HepG2 (cell line): ENCODE data around the gene VTI1B. TPM values are rescaled to one million over a fixed set of nuclear protein-coding genes. Genes with fewer than 3 reads are reported as not detected.

Experiments
- AGO2 ChIP-seq: fragments of 200-400 bp; formaldehyde crosslinking; optimal IDR thresholded peaks from 2 replicates; pipeline ENCODE3; 2017; ENCODE audit warnings: mild to moderate bottlenecking, low read depth, low read length, moderate library complexity
- AHR ChIP-seq: IDR thresholded peaks from 2 replicates; pipeline ENCODE4 v1.6.1; 2018; ENCODE audit warnings: missing genetic modification reagents, missing compliant biosample characterization
- ARID2 ChIP-seq: sonication (generic); formaldehyde crosslinking; IDR thresholded peaks from 2 replicates; pipeline ENCODE4 v1.8.1; 2022; ENCODE audit warnings: mild to moderate bottlenecking, missing genetic modification reagents, borderline replicate concordance
- CAMTA2 ChIP-seq: sonication (generic); formaldehyde crosslinking; IDR thresholded peaks from 2 replicates; pipeline ENCODE4 v1.4.0; 2020; ENCODE audit warnings: mild to moderate bottlenecking, missing genetic modification reagents, borderline replicate concordance
- ISL2 ChIP-seq: sonication (generic); formaldehyde crosslinking; IDR thresholded peaks from 2 replicates; pipeline ENCODE4 v1.5.0; 2020; ENCODE audit warnings: missing genetic modification reagents
- MTERF4 ChIP-seq: sonication (generic); formaldehyde crosslinking; IDR thresholded peaks from 2 replicates; pipeline ENCODE4 v1.8.0; 2023; ENCODE audit warnings: mild to moderate bottlenecking, missing genetic modification reagents
- MXD4 ChIP-seq: IDR thresholded peaks from 2 replicates; pipeline ENCODE4 v1.6.1; 2016; ENCODE audit warnings: mild to moderate bottlenecking, missing biosample characterization, missing genetic modification reagents
- PHF21A ChIP-seq: sonication (generic); formaldehyde crosslinking; IDR thresholded peaks from 2 replicates; pipeline ENCODE4 v1.5.0; 2020; ENCODE audit warnings: mild to moderate bottlenecking, missing genetic modification reagents
- TCF7 ChIP-seq: sonication (generic); IDR thresholded peaks from 2 replicates; pipeline ENCODE4 v1.6.1; 2016; ENCODE audit warnings: antibody characterized with exemption, low read depth
- YEATS2 ChIP-seq: sonication (generic); formaldehyde crosslinking; IDR thresholded peaks from 2 replicates; pipeline ENCODE4 v1.4.0; 2020; ENCODE audit warnings: missing genetic modification reagents, borderline replicate concordance
- ZFP91 ChIP-seq: sonication (generic); formaldehyde crosslinking; IDR thresholded peaks from 2 replicates; pipeline ENCODE4 v1.9.0; 2022; ENCODE audit warnings: missing genetic modification reagents, mild to moderate bottlenecking, borderline replicate concordance
- ZNF232 ChIP-seq: sonication (generic); formaldehyde crosslinking; IDR thresholded peaks from 2 replicates; pipeline ENCODE4 v1.4.0; 2020; ENCODE audit warnings: missing genetic modification reagents, borderline replicate concordance
- ZNF34 ChIP-seq: sonication (generic); formaldehyde crosslinking; IDR thresholded peaks from 2 replicates; pipeline ENCODE4 v1.4.0; 2020; ENCODE audit warnings: mild to moderate bottlenecking, missing genetic modification reagents, borderline replicate concordance
- ZNF362 ChIP-seq: sonication (generic); formaldehyde crosslinking; IDR thresholded peaks from 2 replicates; pipeline ENCODE4 v1.4.0; 2020; ENCODE audit warnings: missing genetic modification reagents, mild to moderate bottlenecking, borderline replicate concordance
- ZNF547 ChIP-seq: sonication (generic); formaldehyde crosslinking; IDR thresholded peaks from 2 replicates; pipeline ENCODE4 v1.5.1; 2020; ENCODE audit warnings: mild to moderate bottlenecking, missing genetic modification reagents
- ZNF569 ChIP-seq: sonication (generic); formaldehyde crosslinking; IDR thresholded peaks from 2 replicates; pipeline ENCODE4 v1.5.0; 2020; ENCODE audit warnings: mild to moderate bottlenecking, missing genetic modification reagents, moderate library complexity, borderline replicate concordance
- ZNF607 ChIP-seq: sonication (generic); formaldehyde crosslinking; IDR thresholded peaks from 2 replicates; pipeline ENCODE4 v1.5.1; 2020; ENCODE audit warnings: missing genetic modification reagents, mild to moderate bottlenecking, borderline replicate concordance
- polyA plus RNA-seq, 8 experiments: library from polyadenylated mRNA; depleted of rRNA in 3 of 8; stranded (reverse) in 7 of 8; unstranded in 1 of 8; fragments of >200 nt; fragmentation: Illumina TruSeq in 4 of 8; extraction: Trizol in 4 of 8; gene quantifications; 2 replicates each; pipeline versions ENCODE4 v1.2.1 to v1.2.3, GENCODE V29; 2011 to 2016; ENCODE audit warnings: low read depth in 4 of 8, missing spikeins in 1 of 8, mixed read lengths in 1 of 8; ENCODE audit not compliant: insufficient read depth in 1 of 8
- total RNA-seq, 5 experiments: library from RNA; depleted of rRNA; stranded (reverse); fragments of >200 nt; fragmentation: Illumina TruSeq; extraction: Trizol; gene quantifications; 2 replicates each; pipeline ENCODE4 v1.2.3, GENCODE V29; 2016; ENCODE audit warnings: low read depth in 1 of 5
- TF ChIP-seq, protein P1 (sequence below): IDR thresholded peaks from 2 replicates; pipeline ENCODE4 v1.6.1; 2016; ENCODE audit warnings: low read depth, borderline replicate concordance
- TF ChIP-seq, protein P2 (sequence below): conservative IDR thresholded peaks from 2 replicates; pipeline ENCODE4 v1.6.1; 2018; ENCODE audit warnings: missing genetic modification reagents

VTI1B gene
- total and polyA plus RNA-seq, 2 of the 13 experiments (the other 11 are each of a cell fraction or from before 2014, with no cell fraction given) = 39.0 to 103 TPM

DNA sequence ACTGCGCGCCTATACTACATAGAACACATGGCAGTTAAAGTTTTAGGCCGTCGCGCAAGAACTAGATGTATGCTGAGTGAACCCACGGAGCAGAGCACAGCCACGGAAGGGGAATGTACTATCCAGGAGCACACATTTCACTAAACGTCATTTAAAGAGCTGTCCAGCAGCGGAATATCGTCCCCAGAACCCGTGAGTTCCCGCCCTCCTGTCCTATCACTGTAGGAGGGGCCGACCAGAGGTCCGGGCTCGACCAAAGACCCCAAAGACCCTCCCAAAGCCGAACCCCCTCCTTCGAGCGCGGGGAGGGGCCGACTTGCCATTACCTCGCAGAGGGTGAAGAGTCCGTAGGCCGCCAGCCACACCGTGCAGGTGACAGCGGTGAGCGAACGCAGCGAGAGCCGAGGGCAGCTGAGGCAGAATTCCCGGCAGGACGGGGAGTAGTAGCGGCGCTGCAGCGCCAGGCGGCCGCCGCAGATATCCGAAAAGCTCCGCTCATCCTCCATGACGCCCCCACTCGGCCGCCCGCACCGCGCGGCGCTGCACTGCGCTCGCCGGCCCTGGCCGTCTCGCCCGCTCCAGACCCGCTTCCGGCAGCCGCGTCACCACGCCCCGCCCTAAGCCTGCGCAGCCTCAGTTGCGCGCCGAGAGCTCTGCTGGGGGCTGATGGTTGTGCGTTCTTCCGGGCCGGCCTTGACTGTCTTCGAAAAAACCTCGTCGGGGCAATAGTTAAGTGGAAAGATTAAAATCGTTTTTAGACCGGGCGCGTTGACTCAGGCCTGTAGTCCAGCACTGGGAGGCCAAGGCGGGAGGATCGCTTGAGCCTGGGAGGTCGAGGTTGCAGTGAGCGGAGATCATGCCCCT, 74.5 kb downstream of the VTI1B start, which contains the start of gene PIGH (continued):
- TF ChIP-seq AHR (CRISPR knock-in tag) (0 out of 2 replicates have a peak, but pooled peaks have one; percentile 27), ZNF232 (CRISPR knock-in tag) (peak; percentile 68; the same call in 1 of the 2 replicates), MTERF4 (peak; percentile 57; the same call in 1 of the 2 replicates), AGO2 (peak; percentile 40), ZNF607 (0 out of 2 replicates have a peak, but pooled peaks have one; percentile 47), PHF21A (CRISPR knock-in tag) (peak; percentile 69; the same call in 1 of the 2 replicates), ZFP91 (peak; percentile 86), ZNF34 (CRISPR knock-in tag) (no peak), ZNF547 (CRISPR knock-in tag) (peak; percentile 91), MXD4 (peak; percentile 64; the same call in 1 of the 2 replicates), ISL2 (CRISPR knock-in tag) (peak; percentile 8; the same call in 1 of the 2 replicates), TCF7 (no peak), CAMTA2 (CRISPR knock-in tag) (no peak), ZNF362 (CRISPR knock-in tag) (no peak), YEATS2 (peak; percentile 57; the same call in 1 of the 2 replicates), ARID2 (CRISPR knock-in tag) (peak; percentile 81; the same call in 1 of the 2 replicates), ZNF569 (CRISPR knock-in tag) (no peak)
- TF ChIP-seq, protein P1, sequence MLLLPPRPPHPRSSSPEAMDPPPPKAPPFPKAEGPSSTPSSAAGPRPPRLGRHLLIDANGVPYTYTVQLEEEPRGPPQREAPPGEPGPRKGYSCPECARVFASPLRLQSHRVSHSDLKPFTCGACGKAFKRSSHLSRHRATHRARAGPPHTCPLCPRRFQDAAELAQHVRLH (CRISPR knock-in tag) = peak; percentile 75; the same call in 1 of the 2 replicates
- TF ChIP-seq, protein P2, sequence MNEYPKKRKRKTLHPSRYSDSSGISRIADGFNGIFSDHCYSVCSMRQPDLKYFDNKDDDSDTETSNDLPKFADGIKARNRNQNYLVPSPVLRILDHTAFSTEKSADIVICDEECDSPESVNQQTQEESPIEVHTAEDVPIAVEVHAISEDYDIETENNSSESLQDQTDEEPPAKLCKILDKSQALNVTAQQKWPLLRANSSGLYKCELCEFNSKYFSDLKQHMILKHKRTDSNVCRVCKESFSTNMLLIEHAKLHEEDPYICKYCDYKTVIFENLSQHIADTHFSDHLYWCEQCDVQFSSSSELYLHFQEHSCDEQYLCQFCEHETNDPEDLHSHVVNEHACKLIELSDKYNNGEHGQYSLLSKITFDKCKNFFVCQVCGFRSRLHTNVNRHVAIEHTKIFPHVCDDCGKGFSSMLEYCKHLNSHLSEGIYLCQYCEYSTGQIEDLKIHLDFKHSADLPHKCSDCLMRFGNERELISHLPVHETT (CRISPR knock-in tag) = 0 out of 2 replicates have a peak, but pooled peaks have one; percentile 34
